Common myeloid progenitor, CD34-positive (primary cell): ENCODE measurements around the gene MORN1.
A peak's percentile ranks its signal among the peaks of the same experiment; 100 is the strongest.

Experiments used
- CTCF ChIA-PET: fragments of 350-600 bp; sonication (Branson Sonifier 250); formaldehyde crosslinking; loops from one replicate; lab custom pipeline; 2021; ENCODE audit warnings: antibody characterized with exemption; lab: Charles Lee
- POLR2A ChIA-PET: fragments of 350-600 bp; sonication (Branson Sonifier 250); formaldehyde crosslinking; loops from one replicate; lab custom pipeline; 2021; ENCODE audit warnings: antibody characterized with exemption; lab: Charles Lee
- DNase-seq, 3 donors: peaks; one replicate each; pipeline versions ENCODE4 v3.0.0 to v3.0.0-alpha.2; 2013
- H3K27ac ChIP-seq, 2 experiments: 1 replicate in 1 of 2; 2 replicates in 1 of 2; pipeline ENCODE4 v1.7.0; 2013; ENCODE audit warnings: inconsistent platforms in 2 of 2, low read length in 2 of 2, mild to moderate bottlenecking in 2 of 2, low read depth in 1 of 2, moderate library complexity in 1 of 2; ENCODE audit not compliant: severe bottlenecking in 2 of 2, insufficient read depth in 1 of 2, poor library complexity in 1 of 2
- H3K27me3 ChIP-seq, 5 experiments: replicated peaks in 2 of 5; 1 replicate in 3 of 5; 2 replicates in 2 of 5; pipeline versions ENCODE4 v1.6.1 to v1.7.0; 2013; ENCODE audit warnings: low read length in 4 of 5, mild to moderate bottlenecking in 2 of 5, moderate library complexity in 2 of 5, inconsistent platforms in 1 of 5; ENCODE audit not compliant: insufficient read depth in 5 of 5, control insufficient read depth in 4 of 5
- H3K36me3 ChIP-seq, 4 experiments: 1 replicate in 2 of 4; 2 replicates in 2 of 4; pipeline versions ENCODE4 v1.6.1 to v1.7.0; 2013; ENCODE audit warnings: low read length in 3 of 4, control low read depth in 1 of 4, mild to moderate bottlenecking in 1 of 4; ENCODE audit not compliant: control insufficient read depth in 4 of 4, insufficient read depth in 4 of 4
- H3K4me1 ChIP-seq, 4 experiments: 1 replicate in 3 of 4; 2 replicates in 1 of 4; pipeline versions ENCODE4 v1.6.1 to v1.7.1; 2013; ENCODE audit warnings: low read length in 3 of 4, mild to moderate bottlenecking in 3 of 4, control low read depth in 1 of 4, inconsistent platforms in 1 of 4, moderate library complexity in 1 of 4; ENCODE audit not compliant: control insufficient read depth in 4 of 4, insufficient read depth in 4 of 4; ENCODE audit errors: control extremely low read depth in 1 of 4
- H3K4me3 ChIP-seq, 7 experiments: 1 replicate in 4 of 7; 2 replicates in 3 of 7; pipeline versions ENCODE4 v1.5.1 to v1.7.0; 2013; ENCODE audit warnings: mild to moderate bottlenecking in 7 of 7, low read length in 6 of 7, moderate library complexity in 6 of 7, inconsistent platforms in 2 of 7, low read depth in 2 of 7, control low read depth in 1 of 7; ENCODE audit not compliant: insufficient read depth in 4 of 7, control insufficient read depth in 1 of 7; ENCODE audit errors: extremely low read depth in 1 of 7
- H3K9me3 ChIP-seq, 5 experiments: 1 replicate in 4 of 5; 2 replicates in 1 of 5; pipeline versions ENCODE4 v1.6.1 to v1.7.1; 2013; ENCODE audit warnings: low read length in 4 of 5, mild to moderate bottlenecking in 2 of 5, inconsistent platforms in 1 of 5, low read depth in 1 of 5, moderate library complexity in 1 of 5; ENCODE audit not compliant: control insufficient read depth in 4 of 5, insufficient read depth in 2 of 5; ENCODE audit errors: control extremely low read depth in 1 of 5
- WGBS: methylation state at CpG from one replicate; pipeline ENCODE4 v1.1.5; 2013; ENCODE audit not compliant: insufficient coverage; 5-methylcytosine and 5-hydroxymethylcytosine counted together

The MORN1 gene

DNA sequence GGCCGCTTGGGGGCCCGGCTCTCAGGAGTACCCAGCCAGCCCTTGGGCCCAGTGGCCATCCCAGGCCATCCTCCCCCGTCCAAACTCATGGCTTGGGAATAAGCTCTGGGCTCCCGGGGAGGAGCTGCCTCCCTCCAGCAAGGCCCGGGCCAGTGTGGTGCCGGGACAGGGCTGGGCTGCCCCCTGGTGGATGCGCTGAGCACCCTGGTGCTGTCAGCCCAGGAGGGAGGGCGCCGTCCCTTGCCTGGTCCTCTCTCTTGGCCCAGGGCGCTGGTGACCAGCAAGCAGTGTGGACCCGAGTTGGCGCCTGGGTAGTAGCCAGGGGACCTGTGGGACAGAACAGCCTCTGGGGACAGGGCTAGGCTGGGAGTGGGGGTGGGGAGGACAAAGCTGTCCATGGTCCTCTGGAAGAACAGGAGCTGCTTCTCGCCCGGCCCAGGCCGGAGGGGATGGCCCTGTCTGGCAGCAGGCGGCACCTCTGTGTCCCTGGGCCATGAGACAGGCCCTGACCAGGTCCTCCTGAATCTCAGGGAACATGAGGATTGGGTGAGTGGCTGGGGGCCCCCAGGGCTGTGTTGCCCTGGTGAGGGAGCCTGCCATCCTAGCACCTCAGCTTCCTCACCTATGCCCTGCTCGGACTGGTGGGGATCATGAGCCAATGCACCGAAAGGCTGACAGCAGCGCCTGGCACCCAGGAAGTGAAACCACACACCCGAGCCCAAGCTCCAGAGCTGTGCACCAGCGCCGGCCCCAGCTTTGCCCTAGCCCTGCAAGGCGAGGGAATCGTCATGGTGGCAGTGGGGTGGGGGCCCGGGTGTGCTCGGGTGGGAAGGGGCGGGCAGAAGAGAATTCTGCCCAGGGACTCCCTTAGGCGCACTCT lies 9.4 kb downstream of the MORN1 start:
- POLR2A ChIA-PET: interaction anchor here (0.9 to 2.0 kb wide), 6 partner anchors 9 to 187 kb away, joined by 3 to 12 read pairs (median 3); partner anchors contain the start of genes FAAP20, MORN1 and RER1
- H3K4me3 ChIP-seq: no peak overlapping the region
- no peaks in the 10 kb centered on the region for H3K9me3 ChIP-seq
- peaks cover 0 to 3% (median 1%) of the 10 kb centered on the region in 4 experiments for H3K4me1 ChIP-seq
- peak; percentile 50 to 69 (median 66) for DNase-seq
- H3K27me3 ChIP-seq: no peaks in the 10 kb centered on the region
- 63% methylated on average over 22 of the region's 28 CpGs for WGBS
- CTCF ChIA-PET: interaction anchor here (0.7 to 7.5 kb wide), 20 partner anchors 8 to 236 kb away, joined by 3 to 98 read pairs (median 4); partner anchors contain the start of genes FAAP20, MORN1 and RER1
- no peak overlapping the region for H3K27ac ChIP-seq
- peaks cover 0 to 4% (median under 1%) of the 10 kb centered on the region in 4 experiments for H3K36me3 ChIP-seq

- ChIA-PET CTCF (interaction anchor here (0.8 to 7.5 kb wide), 20 partner anchors 7 to 207 kb away, joined by 3 to 98 read pairs (median 4); partner anchors contain the start of genes FAAP20, MORN1 and RER1), POLR2A (interaction anchor here (1.0 to 2.0 kb wide), 4 partner anchors 87 to 186 kb away, joined by 3 to 12 read pairs (median 3); partner anchors contain the start of gene FAAP20)
- Histone ChIP-seq H3K4me1 (peaks cover 0 to 3% (median 1%) of the 10 kb centered on the region in 4 experiments), H3K4me3 (no peak overlapping the region), H3K36me3 (peaks cover 0 to 2% (median 0%) of the 10 kb centered on the region in 4 experiments), H3K27ac (no peak overlapping the region), H3K27me3 (no peaks in the 10 kb centered on the region), H3K9me3 (no peaks in the 10 kb centered on the region)
- no peak for DNase-seq
- 94% methylated on average over 27 of the region's 32 CpGs for WGBS
These were observed 10.3 kb downstream of the MORN1 start for GRCh38 chr1:2380816-2381591.

DNA sequence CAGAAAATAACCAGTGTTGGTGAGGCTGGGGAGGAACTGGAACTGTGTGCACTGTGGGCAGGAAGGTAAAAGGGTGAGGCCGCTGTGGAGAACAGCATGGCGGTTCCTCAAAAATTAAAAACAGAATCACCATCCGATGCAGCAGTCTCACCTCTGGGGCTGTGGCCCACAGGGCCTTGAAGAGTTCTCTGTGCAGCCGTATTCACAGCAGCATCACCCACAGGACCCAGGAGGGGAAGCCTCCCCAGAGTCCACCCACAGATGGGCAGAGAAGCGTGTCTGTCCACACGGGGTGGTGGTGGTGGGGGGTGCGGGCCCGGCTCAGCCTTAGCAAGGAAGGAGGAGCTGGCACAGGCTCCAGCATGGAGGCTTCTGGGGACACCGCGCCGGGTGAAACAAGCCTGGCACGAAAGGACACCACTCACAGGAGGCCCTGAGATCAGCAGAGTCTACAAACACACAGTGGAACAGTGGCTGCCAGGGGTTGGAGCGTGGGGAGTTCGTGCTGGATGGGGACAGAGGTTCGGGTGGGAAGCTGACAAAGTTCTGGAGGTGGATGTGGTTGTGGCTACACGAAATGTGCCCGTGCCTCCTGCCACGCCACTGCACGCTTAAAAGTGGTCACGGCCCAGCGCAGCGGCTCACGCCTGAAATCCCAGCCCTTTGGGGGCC lies 11.5 kb downstream of the MORN1 start:
- H3K36me3 ChIP-seq: peaks cover 0 to 2% (median 0%) of the 10 kb centered on the region in 4 experiments
- H3K4me3 ChIP-seq: no peak overlapping the region
- H3K27ac ChIP-seq: no peak overlapping the region
- no peaks in the 10 kb centered on the region for H3K9me3 ChIP-seq
- CTCF ChIA-PET: interaction anchor here (1.2 to 7.5 kb wide), 8 partner anchors 10 to 206 kb away, joined by 3 to 98 read pairs (median 4); partner anchors contain the start of genes FAAP20, MORN1 and RER1
- WGBS: 97% methylated on average over 20 of the region's 23 CpGs
- H3K4me1 ChIP-seq: peaks cover 0 to 3% (median 1%) of the 10 kb centered on the region in 4 experiments
- H3K27me3 ChIP-seq: no peaks in the 10 kb centered on the region
- POLR2A ChIA-PET: no interaction called here
- no peak for DNase-seq

DNA sequence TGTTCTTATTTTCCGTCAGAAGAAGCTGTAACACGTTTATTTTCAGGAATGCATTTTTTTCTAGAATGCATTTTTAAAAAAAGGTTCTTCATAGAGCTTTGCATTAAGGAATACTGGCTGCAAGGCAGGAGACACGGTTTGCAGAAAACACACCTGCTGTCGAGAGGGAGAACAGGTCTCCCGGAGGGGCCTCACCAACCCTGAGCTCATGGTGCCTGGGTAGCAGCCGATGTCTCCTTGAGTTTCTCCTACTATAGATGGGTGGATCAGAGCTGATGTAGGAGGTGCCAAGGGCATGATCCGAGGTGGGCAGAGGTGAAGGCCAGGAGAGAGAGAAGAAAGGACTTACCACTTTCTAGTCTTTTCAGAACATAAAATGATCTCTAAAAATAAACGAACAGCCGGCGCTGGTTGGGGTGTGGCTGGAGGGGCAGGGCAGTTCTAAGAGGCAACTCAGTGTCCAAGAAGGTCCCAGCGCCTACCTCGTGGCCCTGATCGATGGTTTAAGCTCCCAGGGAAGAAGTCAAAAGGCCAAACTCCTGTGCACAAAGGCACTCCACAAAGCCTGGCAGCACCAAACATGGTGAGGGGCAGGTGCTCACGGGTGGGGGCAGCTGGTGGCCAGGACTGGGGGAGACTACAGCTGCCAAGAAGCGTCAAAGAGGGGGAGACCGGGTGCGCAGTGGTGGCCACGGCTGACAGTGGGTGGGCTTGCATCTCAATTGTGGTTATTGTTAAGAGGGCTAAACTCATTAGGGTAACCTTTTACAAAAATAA lies 12.2 kb downstream of the MORN1 start:
- H3K27ac ChIP-seq: no peak overlapping the region
- peaks cover 0 to 2% (median 0%) of the 10 kb centered on the region in 4 experiments for H3K36me3 ChIP-seq
- 97% methylated on average over 10 of the region's 18 CpGs for WGBS
- ChIA-PET CTCF (interaction anchor here (1.2 to 7.5 kb wide), 2 partner anchors 11 to 181 kb away, joined by 3 to 98 read pairs; partner anchors contain the start of gene FAAP20), POLR2A (interaction anchor here (0.6 kb wide), 1 partner anchor 134 kb away, joined by 3 read pairs; no protein-coding TSS in a partner anchor)
- H3K27me3 ChIP-seq: no peaks in the 10 kb centered on the region
- H3K9me3 ChIP-seq: no peaks in the 10 kb centered on the region
- no peak overlapping the region for H3K4me3 ChIP-seq
- H3K4me1 ChIP-seq: peaks cover 0 to 3% (median 1%) of the 10 kb centered on the region in 4 experiments
- no peak for DNase-seq

GRCh38 chr1:2378441-2378851 lies 12.9 kb downstream of the MORN1 start:
- ChIA-PET CTCF (interaction anchor here (1.2 to 7.5 kb wide), 2 partner anchors 11 to 181 kb away, joined by 3 to 98 read pairs; partner anchors contain the start of gene FAAP20), POLR2A (no interaction called here)
- no peak overlapping the region for H3K27ac ChIP-seq
- peaks cover 0 to 3% (median 1%) of the 10 kb centered on the region in 4 experiments for H3K4me1 ChIP-seq
- H3K4me3 ChIP-seq: no peak overlapping the region
- H3K9me3 ChIP-seq: no peaks in the 10 kb centered on the region
- no peaks in the 10 kb centered on the region for H3K27me3 ChIP-seq
- whole genome bisulfite sequencing: 95% methylated on average over 20 of the region's 24 CpGs
- DNase-seq: no peak
- peaks cover 0 to 2% (median 0%) of the 10 kb centered on the region in 4 experiments for H3K36me3 ChIP-seq
